H1 (cell line): ENCODE measurements around the gene ZNF500. TPM values are rescaled to one million over a fixed set of nuclear protein-coding genes. Genes with fewer than 3 reads are reported as not detected.

Experiments used
- CTCF ChIA-PET: fragments of 300-600 bp; sonication (Branson Sonifier 250); formaldehyde crosslinking; loops from one replicate; lab custom pipeline; 2021; ENCODE audit not compliant: partially characterized antibody; lab: Charles Lee
- POLR2A ChIA-PET: fragments of 300-600 bp; sonication (Branson Sonifier 250); formaldehyde crosslinking; loops from one replicate; lab custom pipeline; 2021; ENCODE audit warnings: inconsistent platforms; ENCODE audit not compliant: partially characterized antibody; lab: Charles Lee
- DNase-seq, 2 experiments: peaks; one replicate each; pipeline versions ENCODE4 v3.0.0 to v3.0.0-alpha.2; 2010 to 2022; ENCODE audit warnings: low spot score in 2 of 2, low read depth in 1 of 2, mixed read lengths in 1 of 2
- FAIRE-seq: peaks from 2 replicates; lab custom pipeline; 2011; peaks lifted over from hg19 to GRCh38; lab: Jason Lieb, UNC
- H2AFZ ChIP-seq: 2 replicates; pipeline ENCODE4 v1.8.1; 2012; ENCODE audit warnings: low read length, inconsistent platforms
- H2AK5ac ChIP-seq: 2 replicates; pipeline ENCODE4 v1.6.1; 2013; ENCODE audit warnings: low read depth, low read length
- H2BK120ac ChIP-seq: replicated peaks from 2 replicates; pipeline ENCODE3; 2013; ENCODE audit warnings: low read depth, low read length, inconsistent platforms
- H2BK12ac ChIP-seq: 2 replicates; pipeline ENCODE4 v1.6.1; 2013; ENCODE audit warnings: low read depth, low read length
- H2BK15ac ChIP-seq: 2 replicates; pipeline ENCODE4 v1.6.1; 2013; ENCODE audit warnings: low read length
- H2BK20ac ChIP-seq: 2 replicates; pipeline ENCODE4 v1.6.1; 2013; ENCODE audit warnings: low read length
- H2BK5ac ChIP-seq: 2 replicates; pipeline ENCODE4 v1.6.1; 2013; ENCODE audit warnings: low read depth, low read length
- H3K14ac ChIP-seq: 2 replicates; pipeline ENCODE4 v1.6.1; 2013; ENCODE audit warnings: inconsistent platforms; ENCODE audit not compliant: insufficient read length
- H3K18ac ChIP-seq: 2 replicates; pipeline ENCODE4 v1.6.1; 2013; ENCODE audit warnings: low read length; ENCODE audit errors: extremely low read depth
- H3K23ac ChIP-seq: 2 replicates; pipeline ENCODE4 v1.6.1; 2013; ENCODE audit warnings: inconsistent platforms; ENCODE audit not compliant: insufficient read length
- H3K23me2 ChIP-seq: 2 replicates; pipeline ENCODE4 v1.6.1; 2013; ENCODE audit warnings: low read depth, low read length
- H3K27ac ChIP-seq: 2 replicates; pipeline ENCODE4 v1.6.1; 2011; ENCODE audit warnings: low read depth, low read length, inconsistent platforms
- H3K27me3 ChIP-seq, 4 experiments: replicated peaks in 1 of 4; 1 replicate in 1 of 4; 2 replicates in 3 of 4; pipeline versions ENCODE4 v1.6.1 to v1.8.1; 2011 to 2013; ENCODE audit warnings: low read length in 3 of 4, mild to moderate bottlenecking in 3 of 4, inconsistent platforms in 2 of 4, mixed read lengths in 2 of 4, moderate library complexity in 1 of 4; ENCODE audit not compliant: control insufficient read depth in 3 of 4, insufficient read depth in 3 of 4; ENCODE audit errors: extremely low read depth in 1 of 4
- H3K36me3 ChIP-seq, 4 experiments: 2 replicates each; pipeline versions ENCODE4 v1.6.1 to v1.8.1; 2011 to 2013; ENCODE audit warnings: mild to moderate bottlenecking in 4 of 4, low read length in 3 of 4, moderate library complexity in 2 of 4, control low read depth in 1 of 4, inconsistent platforms in 1 of 4; ENCODE audit not compliant: insufficient read depth in 4 of 4, control insufficient read depth in 2 of 4
- H3K4ac ChIP-seq: replicated peaks from 2 replicates; pipeline ENCODE3; 2013; ENCODE audit warnings: low read length, low read depth, mixed read lengths, inconsistent platforms; ENCODE audit not compliant: insufficient read length
- H3K4me1 ChIP-seq, 4 experiments: replicated peaks in 1 of 4; 1 replicate in 1 of 4; 2 replicates in 3 of 4; pipeline versions ENCODE4 v1.6.1 to v1.8.1; 2011 to 2013; ENCODE audit warnings: low read length in 3 of 4, inconsistent platforms in 2 of 4, mixed read lengths in 1 of 4; ENCODE audit not compliant: insufficient read depth in 4 of 4, control insufficient read depth in 3 of 4
- H3K4me2 ChIP-seq, 2 experiments: 2 replicates each; pipeline versions ENCODE4 v1.6.1 to v1.8.1; 2011 to 2013; ENCODE audit warnings: low read depth in 2 of 2, low read length in 2 of 2, control low read depth in 1 of 2, inconsistent platforms in 1 of 2, mild to moderate bottlenecking in 1 of 2; ENCODE audit not compliant: insufficient read depth in 1 of 2
- H3K4me3 ChIP-seq, 4 experiments: fragments of 200-600, 300-600 bp in 1 of 4; sonication (generic), shearing (Covaris generic), sonication (Bioruptor Twin) in 1 of 4; 2 replicates each; pipeline versions ENCODE4 v1.5.1 to v1.8.1; 2011 to 2016; ENCODE audit warnings: low read length in 4 of 4, low read depth in 3 of 4, control low read depth in 2 of 4, inconsistent platforms in 2 of 4, mild to moderate bottlenecking in 2 of 4, mixed read lengths in 1 of 4, moderate library complexity in 1 of 4; ENCODE audit not compliant: insufficient read depth in 2 of 4; ENCODE audit errors: extremely low read depth in 1 of 4
- H3K56ac ChIP-seq: replicated peaks from 2 replicates; pipeline ENCODE3; 2013; ENCODE audit warnings: low read depth, mild to moderate bottlenecking, mixed read lengths, low read length, inconsistent platforms; ENCODE audit not compliant: insufficient read length
- H3K79me1 ChIP-seq: 2 replicates; pipeline ENCODE4 v1.6.1; 2013; ENCODE audit warnings: low read depth, low read length, control low read depth
- H3K79me2 ChIP-seq, 2 experiments: 2 replicates each; pipeline versions ENCODE4 v1.6.1 to v1.8.1; 2012 to 2013; ENCODE audit warnings: low read length in 2 of 2, mild to moderate bottlenecking in 2 of 2, inconsistent platforms in 1 of 2; ENCODE audit not compliant: insufficient read depth in 2 of 2, control insufficient read depth in 1 of 2
- H3K9ac ChIP-seq, 4 experiments: replicated peaks in 1 of 4; 1 replicate in 1 of 4; 2 replicates in 3 of 4; pipeline versions ENCODE4 v1.6.1 to v1.8.1; 2011 to 2013; ENCODE audit warnings: low read depth in 3 of 4, low read length in 3 of 4, control low read depth in 2 of 4, mild to moderate bottlenecking in 2 of 4, moderate library complexity in 2 of 4, inconsistent platforms in 1 of 4; ENCODE audit errors: extremely low read depth in 1 of 4
- H3K9me3 ChIP-seq, 2 experiments: 2 replicates each; pipeline versions ENCODE4 v1.6.1 to v1.8.1; 2012 to 2013; ENCODE audit warnings: mild to moderate bottlenecking in 2 of 2, moderate library complexity in 2 of 2, control low read depth in 1 of 2, inconsistent platforms in 1 of 2, low read depth in 1 of 2, low read length in 1 of 2, mixed read lengths in 1 of 2; ENCODE audit not compliant: insufficient read depth in 2 of 2
- H4K20me1 ChIP-seq, 2 experiments: replicated peaks in 1 of 2; 2 replicates each; pipeline versions ENCODE3 to v1.8.1; 2011 to 2013; ENCODE audit warnings: inconsistent platforms in 2 of 2, low read length in 2 of 2, mild to moderate bottlenecking in 1 of 2; ENCODE audit not compliant: insufficient read depth in 2 of 2, control insufficient read depth in 1 of 2
- H4K5ac ChIP-seq: 2 replicates; pipeline ENCODE4 v1.6.1; 2013; ENCODE audit warnings: low read length, low read depth, mixed read lengths, inconsistent platforms; ENCODE audit not compliant: insufficient read length
- H4K8ac ChIP-seq: 2 replicates; pipeline ENCODE4 v1.8.0; 2013; ENCODE audit warnings: mild to moderate bottlenecking, moderate library complexity, low read length, inconsistent platforms; ENCODE audit not compliant: insufficient read depth; ENCODE audit errors: extremely low read depth
- H4K91ac ChIP-seq: replicated peaks from 2 replicates; pipeline ENCODE3; 2013; ENCODE audit warnings: low read length, mixed read lengths, inconsistent platforms; ENCODE audit not compliant: insufficient read length
- CTBP2 ChIP-seq: IDR thresholded peaks from 2 replicates; pipeline ENCODE4 v1.7.0; 2011; ENCODE audit warnings: borderline replicate concordance, mild to moderate bottlenecking, moderate library complexity, mixed read lengths, low read length; ENCODE audit not compliant: insufficient read depth, insufficient read length
- POLR2AphosphoS5 ChIP-seq: IDR thresholded peaks from 2 replicates; pipeline ENCODE4 v1.6.1; 2011; ENCODE audit warnings: low read depth, low read length
- RAD21 ChIP-seq, 2 experiments: IDR thresholded peaks in 1 of 2; conservative IDR thresholded peaks in 1 of 2; 2 replicates each; pipeline ENCODE4 v1.6.1; 2011; ENCODE audit warnings: low read depth in 2 of 2, low read length in 2 of 2, improper control_type of control experiment in 1 of 2, inconsistent platforms in 1 of 2, mild to moderate bottlenecking in 1 of 2, moderate library complexity in 1 of 2
- WGBS, 2 experiments: shearing (Covaris generic) in 1 of 2; methylation state at CpG; one replicate each; pipeline versions ENCODE4 v1.1.6 to v1.1.7; 2013 to 2015; ENCODE audit warnings: low lambda C conversion rate in 2 of 2, mixed read lengths in 2 of 2, inconsistent platforms in 1 of 2, low coverage in 1 of 2, missing lambda C conversion rate in 1 of 2; ENCODE audit not compliant: insufficient replicate concordance in 2 of 2, insufficient coverage in 1 of 2, insufficient read length in 1 of 2; ENCODE audit errors: extremely low coverage in 1 of 2, missing lambda C conversion rate in 1 of 2; 5-methylcytosine and 5-hydroxymethylcytosine counted together
- polyA plus RNA-seq, 7 experiments: library from polyadenylated mRNA; depleted of rRNA in 3 of 7; stranded (reverse) in 5 of 7; unstranded in 2 of 7; fragments of >200 nt in 5 of 7; fragments of 200-250 nt in 2 of 7; gene quantifications; 1 replicate in 5 of 7; 2 replicates in 1 of 7; 4 replicates in 1 of 7; pipeline versions ENCODE4 v1.2.1 to v1.2.3, GENCODE V29; 2011 to 2013; ENCODE audit warnings: missing spikeins in 2 of 7, mixed read lengths in 2 of 7
- total RNA-seq: library from RNA; stranded (reverse); fragmentation: NEBNext Ultra II Directional; extraction: Animal tissue kit (Norgen Biotek cat#: 25700); gene quantifications from 2 replicates; pipeline ENCODE4 v1.2.1, GENCODE V29; 2021

ZNF500 gene
- total and polyA plus RNA-seq, 2 of the 8 experiments (the other 6 are each of a cell fraction or from before 2014, with no cell fraction given): 10.3 to 10.4 TPM

- Histone ChIP-seq H3K4ac (no peak overlapping the region), H4K8ac (no peak overlapping the region), H3K36me3 (peaks cover 7 to 53% (median 40%) of the 10 kb centered on the region in 4 experiments), H3K56ac (no peak overlapping the region), H2BK5ac (no peak overlapping the region), H3K4me1 (no peaks in the 10 kb centered on the region), H2BK12ac (no peak overlapping the region), H3K27ac (no peak overlapping the region), H3K18ac (no peak overlapping the region), H2AFZ (no peak overlapping the region), H3K14ac (no peak overlapping the region), H3K79me2 (no peaks in the 10 kb centered on the region), H2AK5ac (no peak overlapping the region), H3K27me3 (no peaks in the 10 kb centered on the region), H3K9me3 (no peaks in the 10 kb centered on the region), H3K4me3 (no peak overlapping the region), H3K23me2 (no peaks in the 10 kb centered on the region), H4K20me1 (peaks cover 0 to 8% of the 10 kb centered on the region in 2 experiments), H3K79me1 (no peaks in the 10 kb centered on the region), H3K23ac (no peak overlapping the region), H3K4me2 (no peak overlapping the region), H2BK20ac (no peak overlapping the region), H3K9ac (no peak overlapping the region), H2BK15ac (no peak overlapping the region), H4K91ac (no peak overlapping the region), H4K5ac (no peak overlapping the region), H2BK120ac (no peak overlapping the region)
- POLR2A ChIA-PET: interaction anchor here (0.9 to 1.0 kb wide), 3 partner anchors 10 to 59 kb away, joined by 3 to 4 read pairs (median 3); no protein-coding TSS in a partner anchor
- CTCF ChIA-PET: interaction anchor here (0.6 to 1.8 kb wide), 3 partner anchors 41 to 98 kb away, joined by 3 to 7 read pairs (median 3); no protein-coding TSS in a partner anchor
- WGBS, 2 experiments: 95% methylated on average over 15 of the region's 16 CpGs; no CpG with 5 or more reads in 1 of the 2 experiments
- DNase-seq (no peak), FAIRE-seq (no peak)
- no peak for TF ChIP-seq CTBP2
- no peak for TF ChIP-seq POLR2AphosphoS5
- peak in 1 of 2 experiments; percentile 4; a peak in 2 of 4 replicates for TF ChIP-seq RAD21 (IDR thresholded peaks at IDR 0.05 in 1 of 2, conservative IDR thresholded peaks at IDR 0.05 in 1 of 2; ENCODE audit: low read depth in 2 of 2, low read length in 2 of 2)
These were observed 47.7 kb upstream of the ZNF500 start for GRCh38 chr16:4814542-4815173.
